ENCODE results near the gene TMLHE. TPM values are rescaled to one million over a fixed set of nuclear protein-coding genes. Genes with fewer than 3 reads are reported as not detected.
"Not testable (repeated sequence)": the region's sequence is repeated elsewhere in the genome, so short reads cannot be mapped to it uniquely, and the experiment has no call there.

TMLHE gene, protein sequence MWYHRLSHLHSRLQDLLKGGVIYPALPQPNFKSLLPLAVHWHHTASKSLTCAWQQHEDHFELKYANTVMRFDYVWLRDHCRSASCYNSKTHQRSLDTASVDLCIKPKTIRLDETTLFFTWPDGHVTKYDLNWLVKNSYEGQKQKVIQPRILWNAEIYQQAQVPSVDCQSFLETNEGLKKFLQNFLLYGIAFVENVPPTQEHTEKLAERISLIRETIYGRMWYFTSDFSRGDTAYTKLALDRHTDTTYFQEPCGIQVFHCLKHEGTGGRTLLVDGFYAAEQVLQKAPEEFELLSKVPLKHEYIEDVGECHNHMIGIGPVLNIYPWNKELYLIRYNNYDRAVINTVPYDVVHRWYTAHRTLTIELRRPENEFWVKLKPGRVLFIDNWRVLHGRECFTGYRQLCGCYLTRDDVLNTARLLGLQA
- total RNA-seq, result 19.6 TPM

DNA sequence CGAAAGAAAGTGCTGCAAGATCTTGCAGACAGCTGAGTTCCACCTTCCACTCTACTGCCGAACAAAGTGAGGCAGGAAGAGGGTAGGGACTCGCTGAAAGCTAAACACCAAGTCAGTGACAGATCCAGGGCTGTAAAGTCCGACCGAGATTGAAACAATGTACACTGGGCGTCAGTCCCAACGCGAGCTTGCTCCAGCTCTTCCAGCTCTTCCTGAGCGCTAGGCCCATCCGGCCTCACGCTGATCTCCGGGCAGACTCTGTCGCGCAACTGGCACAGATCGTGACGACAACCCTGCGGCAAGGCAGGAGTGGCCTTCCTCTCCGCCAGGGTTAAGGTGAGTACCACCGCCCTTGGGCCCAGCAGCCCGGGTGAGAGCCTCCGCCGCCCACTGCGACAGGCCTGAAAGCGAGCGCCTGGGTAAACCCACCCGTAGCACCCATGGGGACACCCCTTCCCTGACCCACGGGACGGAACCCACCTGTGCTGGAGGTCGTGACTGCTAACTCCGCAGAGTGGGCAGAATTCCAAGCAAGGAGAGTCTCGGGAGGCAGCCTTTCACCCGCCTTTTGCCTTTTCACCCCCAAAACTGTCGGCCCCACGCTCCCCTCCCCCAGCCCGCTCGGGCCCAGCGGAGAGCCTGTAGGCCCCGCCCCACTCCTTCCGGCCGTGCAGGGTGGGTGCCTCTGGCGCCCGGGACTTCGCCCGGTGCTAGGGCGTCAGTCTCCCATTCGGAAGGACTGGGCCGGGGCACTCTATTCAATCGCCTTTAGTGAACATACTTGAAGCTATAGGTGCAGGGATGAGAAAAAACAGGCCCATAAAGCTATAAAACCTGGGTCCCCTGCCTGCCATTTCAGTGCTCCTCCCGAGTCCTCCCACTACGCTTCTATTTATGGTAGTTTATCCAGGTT lies at the start of gene TMLHE, which contains the start of gene SPRY3:
TMLHE (minus strand) TSS at position 641 of the 913 bp plus-strand sequence. CDS start 67,676 bp downstream, outside the sequence.
SPRY3 (plus strand) TSS at position 275 of the 913 bp plus-strand sequence.
- H3K9me3 ChIP-seq, result peaks cover 6% of the 10 kb centered on the region
- H3K27me3 ChIP-seq, result no peaks in the 10 kb centered on the region
- TF ChIP-seq, protein P1, sequence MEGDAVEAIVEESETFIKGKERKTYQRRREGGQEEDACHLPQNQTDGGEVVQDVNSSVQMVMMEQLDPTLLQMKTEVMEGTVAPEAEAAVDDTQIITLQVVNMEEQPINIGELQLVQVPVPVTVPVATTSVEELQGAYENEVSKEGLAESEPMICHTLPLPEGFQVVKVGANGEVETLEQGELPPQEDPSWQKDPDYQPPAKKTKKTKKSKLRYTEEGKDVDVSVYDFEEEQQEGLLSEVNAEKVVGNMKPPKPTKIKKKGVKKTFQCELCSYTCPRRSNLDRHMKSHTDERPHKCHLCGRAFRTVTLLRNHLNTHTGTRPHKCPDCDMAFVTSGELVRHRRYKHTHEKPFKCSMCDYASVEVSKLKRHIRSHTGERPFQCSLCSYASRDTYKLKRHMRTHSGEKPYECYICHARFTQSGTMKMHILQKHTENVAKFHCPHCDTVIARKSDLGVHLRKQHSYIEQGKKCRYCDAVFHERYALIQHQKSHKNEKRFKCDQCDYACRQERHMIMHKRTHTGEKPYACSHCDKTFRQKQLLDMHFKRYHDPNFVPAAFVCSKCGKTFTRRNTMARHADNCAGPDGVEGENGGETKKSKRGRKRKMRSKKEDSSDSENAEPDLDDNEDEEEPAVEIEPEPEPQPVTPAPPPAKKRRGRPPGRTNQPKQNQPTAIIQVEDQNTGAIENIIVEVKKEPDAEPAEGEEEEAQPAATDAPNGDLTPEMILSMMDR (IDR thresholded peaks at IDR 0.05), result no peak
- no peak for TF ChIP-seq POLR2A (IDR thresholded peaks at IDR 0.05)
- TF ChIP-seq POLR2AphosphoS5 (IDR thresholded peaks at IDR 0.05; ENCODE audit: insufficient read depth in 1 of 2, low read depth in 1 of 2), result peak in 1 of 2 donors; percentile 53
- DNase-seq (ENCODE audit: extremely low spot score in 2 of 2), result no peak
- H3K27ac ChIP-seq, result peak within 1 kb of the TSS; percentile 72
- H3K36me3 ChIP-seq, result no peaks in the 10 kb centered on the region
- intact Hi-C loops (cut with DNase I), result no loop called here
- H3K4me3 ChIP-seq, result peak within 1 kb of the TSS; percentile 53 to 57
- peaks cover 7% of the 10 kb centered on the region for H3K4me1 ChIP-seq

DNA sequence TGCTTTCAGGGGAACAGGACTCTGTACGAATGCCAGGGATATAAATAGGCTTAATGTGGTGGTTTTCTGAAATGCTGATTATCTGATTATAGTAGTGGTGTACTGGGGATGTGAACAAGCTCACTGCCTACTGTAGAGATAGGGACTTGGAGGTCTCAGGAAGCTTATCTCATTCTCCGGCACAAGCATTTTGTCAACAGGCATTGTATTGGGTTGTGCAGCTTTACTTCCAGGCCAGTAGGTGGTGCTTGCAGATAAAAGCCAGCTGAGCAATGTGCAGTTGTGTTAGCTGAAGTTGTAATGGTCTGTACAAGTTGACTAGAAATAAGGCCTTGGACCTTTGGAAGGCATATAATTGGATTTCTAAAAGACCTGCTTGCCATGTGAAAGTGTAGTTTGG lies 49.5 kb upstream of the TMLHE start:
- no peak overlapping the region for H3K27ac ChIP-seq

DNA sequence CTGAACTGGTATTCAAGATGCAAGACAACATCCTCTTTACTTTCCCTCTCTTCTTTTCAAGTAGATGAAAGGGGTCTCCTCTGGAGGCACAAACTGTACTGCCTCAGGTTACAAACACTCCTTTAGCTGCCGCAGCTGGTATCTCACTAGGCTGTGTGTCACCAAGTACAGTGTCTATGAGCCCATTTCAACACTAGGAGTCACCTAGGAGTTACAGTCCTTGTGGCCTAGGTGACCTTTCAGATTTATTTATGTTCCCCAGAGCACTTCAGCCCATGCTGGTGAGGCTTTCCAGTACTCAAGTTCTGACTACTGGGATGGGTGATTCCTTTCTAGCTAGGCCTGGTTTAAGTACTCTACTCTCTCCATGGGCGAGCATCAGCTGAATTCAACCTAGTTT lies 32.4 kb upstream of the TMLHE start:
- TF ChIP-seq POLR2AphosphoS5 (IDR thresholded peaks at IDR 0.05; ENCODE audit: insufficient read depth in 1 of 2, low read depth in 1 of 2) (no peak), POLR2A (IDR thresholded peaks at IDR 0.05) (no peak)
- TF ChIP-seq, protein P1 (IDR thresholded peaks at IDR 0.05), result no peak
- H3K4me3 ChIP-seq, result no peak overlapping the region
- no peaks in the 10 kb centered on the region for H3K9me3 ChIP-seq
- no peaks in the 10 kb centered on the region for H3K36me3 ChIP-seq
- no peaks in the 10 kb centered on the region for H3K4me1 ChIP-seq
- intact Hi-C loops (cut with DNase I), result no loop called here
- DNase-seq (ENCODE audit: extremely low spot score in 2 of 2), result no peak
- H3K27me3 ChIP-seq, result no peaks in the 10 kb centered on the region
- no peak overlapping the region for H3K27ac ChIP-seq

More for the DNA sequence above, 49.5 kb upstream of the TMLHE start:
- no peaks in the 10 kb centered on the region for H3K4me1 ChIP-seq
- no peaks in the 10 kb centered on the region for H3K9me3 ChIP-seq
- H3K36me3 ChIP-seq, result no peaks in the 10 kb centered on the region
- H3K4me3 ChIP-seq, result no peak overlapping the region
- no peak for DNase-seq (ENCODE audit: extremely low spot score in 2 of 2)
- TF ChIP-seq POLR2A (IDR thresholded peaks at IDR 0.05), result no peak
- TF ChIP-seq, protein P1 (IDR thresholded peaks at IDR 0.05), result no peak
- no peak for TF ChIP-seq POLR2AphosphoS5 (IDR thresholded peaks at IDR 0.05; ENCODE audit: insufficient read depth in 1 of 2, low read depth in 1 of 2)
- H3K27me3 ChIP-seq, result no peaks in the 10 kb centered on the region
- intact Hi-C loops (cut with DNase I), result no loop called here

DNA sequence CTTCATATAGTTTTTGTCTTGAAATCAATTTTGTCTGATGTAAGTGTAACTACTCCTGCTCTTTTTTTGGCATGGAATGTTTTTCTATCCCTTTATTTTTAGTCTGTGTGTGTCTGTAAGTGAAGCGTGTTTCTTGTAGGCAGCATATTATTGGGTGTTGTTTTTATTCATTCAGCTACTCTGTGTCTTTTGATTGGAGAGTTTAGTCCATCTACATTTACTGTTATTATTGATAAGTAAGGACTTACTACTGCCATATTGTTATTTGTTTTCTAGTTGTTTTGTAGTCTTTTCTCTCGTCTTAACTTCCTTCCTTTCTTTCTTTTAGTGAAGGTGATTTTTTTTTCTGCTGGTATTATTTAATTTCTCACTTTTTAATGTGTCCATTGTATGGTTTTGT lies 30.5 kb upstream of the TMLHE start:
- intact Hi-C loops (cut with DNase I), result no loop called here
- no peaks in the 10 kb centered on the region for H3K9me3 ChIP-seq
- no peak for DNase-seq (ENCODE audit: extremely low spot score in 2 of 2)
- TF ChIP-seq POLR2AphosphoS5 (IDR thresholded peaks at IDR 0.05; ENCODE audit: insufficient read depth in 1 of 2, low read depth in 1 of 2), result no peak
- no peak for TF ChIP-seq POLR2A (IDR thresholded peaks at IDR 0.05)
- TF ChIP-seq, protein P1 (IDR thresholded peaks at IDR 0.05), result no peak
- no peaks in the 10 kb centered on the region for H3K36me3 ChIP-seq
- H3K27ac ChIP-seq, result no peak overlapping the region
- no peaks in the 10 kb centered on the region for H3K27me3 ChIP-seq
- H3K4me1 ChIP-seq, result no peaks in the 10 kb centered on the region
- H3K4me3 ChIP-seq, result no peak overlapping the region

DNA sequence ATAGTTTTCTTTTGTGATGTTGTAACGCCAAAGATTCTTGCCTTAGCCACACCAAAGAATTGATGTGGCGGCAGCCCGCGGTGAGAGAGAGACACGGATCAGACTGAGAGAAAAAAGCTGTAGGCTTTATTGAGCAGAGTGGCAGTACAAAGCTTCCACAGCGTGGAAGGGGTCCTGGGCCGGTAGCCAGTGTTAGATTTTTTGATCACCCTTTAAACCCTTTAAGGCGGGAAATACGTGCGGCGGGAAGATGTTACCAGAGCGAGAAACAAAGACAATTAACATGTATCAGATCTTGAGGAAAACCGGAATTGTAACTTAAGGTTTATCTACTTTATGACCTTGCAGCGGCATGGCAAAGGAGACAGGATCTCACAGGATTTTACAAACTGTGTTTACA lies 28.6 kb upstream of the TMLHE start:
- DNase-seq (ENCODE audit: extremely low spot score in 2 of 2); H3K4me1 ChIP-seq; H3K9me3 ChIP-seq; intact Hi-C loops (cut with DNase I); H3K27me3 ChIP-seq; H3K36me3 ChIP-seq; H3K27ac ChIP-seq: not testable (repeated sequence)
- peak overlapping the region in 1 of 2 donors; percentile 11 for H3K4me3 ChIP-seq

Data from vagina (tissue), 2 donors.